ENCODE data around the gene TBX4.

The TBX4 gene

GRCh38 chr17:61420052-61420451 lies 32.2 kb upstream of the TBX4 start:
- no peak for ATAC-seq
- TF ChIP-seq ESRRG (CRISPR knock-in tag; IDR thresholded peaks at IDR 0.05) (no peak), ZFP3 (CRISPR knock-in tag; IDR thresholded peaks at IDR 0.05) (no peak), ZNF565 (CRISPR knock-in tag; conservative IDR thresholded peaks at IDR 0.05; ENCODE audit: low read depth) (no peak), CREB5 (CRISPR knock-in tag; IDR thresholded peaks at IDR 0.05; ENCODE audit: low read depth) (no peak), ZNF70 (CRISPR knock-in tag; IDR thresholded peaks at IDR 0.05) (no peak), PATZ1 (CRISPR knock-in tag; IDR thresholded peaks at IDR 0.05; ENCODE audit: borderline replicate concordance) (no peak), ISL1 (CRISPR knock-in tag; IDR thresholded peaks at IDR 0.05) (no peak), CSDC2 (CRISPR knock-in tag; IDR thresholded peaks at IDR 0.05) (no peak), ZC3H10 (CRISPR knock-in tag; IDR thresholded peaks at IDR 0.05) (no peak), OSR1 (CRISPR knock-in tag; IDR thresholded peaks at IDR 0.05) (no peak), RARB (CRISPR knock-in tag; IDR thresholded peaks at IDR 0.05) (no peak), TOX (CRISPR knock-in tag; IDR thresholded peaks at IDR 0.05; ENCODE audit: borderline replicate concordance) (no peak), TCF4 (CRISPR knock-in tag; IDR thresholded peaks at IDR 0.05; ENCODE audit: borderline replicate concordance) (no peak)
- TF ChIP-seq, protein P1, sequence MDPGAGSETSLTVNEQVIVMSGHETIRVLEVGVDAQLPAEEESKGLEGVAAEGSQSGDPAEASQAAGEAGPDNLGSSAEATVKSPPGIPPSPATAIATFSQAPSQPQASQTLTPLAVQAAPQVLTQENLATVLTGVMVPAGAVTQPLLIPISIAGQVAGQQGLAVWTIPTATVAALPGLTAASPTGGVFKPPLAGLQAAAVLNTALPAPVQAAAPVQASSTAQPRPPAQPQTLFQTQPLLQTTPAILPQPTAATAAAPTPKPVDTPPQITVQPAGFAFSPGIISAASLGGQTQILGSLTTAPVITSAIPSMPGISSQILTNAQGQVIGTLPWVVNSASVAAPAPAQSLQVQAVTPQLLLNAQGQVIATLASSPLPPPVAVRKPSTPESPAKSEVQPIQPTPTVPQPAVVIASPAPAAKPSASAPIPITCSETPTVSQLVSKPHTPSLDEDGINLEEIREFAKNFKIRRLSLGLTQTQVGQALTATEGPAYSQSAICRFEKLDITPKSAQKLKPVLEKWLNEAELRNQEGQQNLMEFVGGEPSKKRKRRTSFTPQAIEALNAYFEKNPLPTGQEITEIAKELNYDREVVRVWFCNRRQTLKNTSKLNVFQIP (CRISPR knock-in tag; IDR thresholded peaks at IDR 0.05; ENCODE audit: borderline replicate concordance, low read depth): no peak
- TF ChIP-seq, protein P2, sequence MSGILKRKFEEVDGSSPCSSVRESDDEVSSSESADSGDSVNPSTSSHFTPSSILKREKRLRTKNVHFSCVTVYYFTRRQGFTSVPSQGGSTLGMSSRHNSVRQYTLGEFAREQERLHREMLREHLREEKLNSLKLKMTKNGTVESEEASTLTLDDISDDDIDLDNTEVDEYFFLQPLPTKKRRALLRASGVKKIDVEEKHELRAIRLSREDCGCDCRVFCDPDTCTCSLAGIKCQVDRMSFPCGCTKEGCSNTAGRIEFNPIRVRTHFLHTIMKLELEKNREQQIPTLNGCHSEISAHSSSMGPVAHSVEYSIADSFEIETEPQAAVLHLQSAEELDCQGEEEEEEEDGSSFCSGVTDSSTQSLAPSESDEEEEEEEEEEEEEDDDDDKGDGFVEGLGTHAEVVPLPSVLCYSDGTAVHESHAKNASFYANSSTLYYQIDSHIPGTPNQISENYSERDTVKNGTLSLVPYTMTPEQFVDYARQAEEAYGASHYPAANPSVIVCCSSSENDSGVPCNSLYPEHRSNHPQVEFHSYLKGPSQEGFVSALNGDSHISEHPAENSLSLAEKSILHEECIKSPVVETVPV (CRISPR knock-in tag; IDR thresholded peaks at IDR 0.05): no peak

GRCh38 chr17:61420745-61421398 lies 31.4 kb upstream of the TBX4 start:
- no peak for ATAC-seq
- no peak for TF ChIP-seq BACH2 (CRISPR knock-in tag; IDR thresholded peaks at IDR 0.05; ENCODE audit: borderline replicate concordance)
- TF ChIP-seq ZC3H10 (CRISPR knock-in tag; IDR thresholded peaks at IDR 0.05): no peak
- TF ChIP-seq CREB5 (CRISPR knock-in tag; IDR thresholded peaks at IDR 0.05; ENCODE audit: low read depth): no peak
- TF ChIP-seq, protein P3, sequence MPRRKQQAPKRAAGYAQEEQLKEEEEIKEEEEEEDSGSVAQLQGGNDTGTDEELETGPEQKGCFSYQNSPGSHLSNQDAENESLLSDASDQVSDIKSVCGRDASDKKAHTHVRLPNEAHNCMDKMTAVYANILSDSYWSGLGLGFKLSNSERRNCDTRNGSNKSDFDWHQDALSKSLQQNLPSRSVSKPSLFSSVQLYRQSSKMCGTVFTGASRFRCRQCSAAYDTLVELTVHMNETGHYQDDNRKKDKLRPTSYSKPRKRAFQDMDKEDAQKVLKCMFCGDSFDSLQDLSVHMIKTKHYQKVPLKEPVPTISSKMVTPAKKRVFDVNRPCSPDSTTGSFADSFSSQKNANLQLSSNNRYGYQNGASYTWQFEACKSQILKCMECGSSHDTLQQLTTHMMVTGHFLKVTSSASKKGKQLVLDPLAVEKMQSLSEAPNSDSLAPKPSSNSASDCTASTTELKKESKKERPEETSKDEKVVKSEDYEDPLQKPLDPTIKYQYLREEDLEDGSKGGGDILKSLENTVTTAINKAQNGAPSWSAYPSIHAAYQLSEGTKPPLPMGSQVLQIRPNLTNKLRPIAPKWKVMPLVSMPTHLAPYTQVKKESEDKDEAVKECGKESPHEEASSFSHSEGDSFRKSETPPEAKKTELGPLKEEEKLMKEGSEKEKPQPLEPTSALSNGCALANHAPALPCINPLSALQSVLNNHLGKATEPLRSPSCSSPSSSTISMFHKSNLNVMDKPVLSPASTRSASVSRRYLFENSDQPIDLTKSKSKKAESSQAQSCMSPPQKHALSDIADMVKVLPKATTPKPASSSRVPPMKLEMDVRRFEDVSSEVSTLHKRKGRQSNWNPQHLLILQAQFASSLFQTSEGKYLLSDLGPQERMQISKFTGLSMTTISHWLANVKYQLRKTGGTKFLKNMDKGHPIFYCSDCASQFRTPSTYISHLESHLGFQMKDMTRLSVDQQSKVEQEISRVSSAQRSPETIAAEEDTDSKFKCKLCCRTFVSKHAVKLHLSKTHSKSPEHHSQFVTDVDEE (CRISPR knock-in tag; IDR thresholded peaks at IDR 0.05): no peak
- no peak for TF ChIP-seq ARNTL (CRISPR knock-in tag; IDR thresholded peaks at IDR 0.05; ENCODE audit: borderline replicate concordance, low read depth)
- TF ChIP-seq TCF4 (CRISPR knock-in tag; IDR thresholded peaks at IDR 0.05; ENCODE audit: borderline replicate concordance): no peak
- no peak for TF ChIP-seq ESRRG (CRISPR knock-in tag; IDR thresholded peaks at IDR 0.05)
- no peak for TF ChIP-seq CSDC2 (CRISPR knock-in tag; IDR thresholded peaks at IDR 0.05)
- no peak for TF ChIP-seq PPARA (CRISPR knock-in tag; IDR thresholded peaks at IDR 0.05; ENCODE audit: borderline replicate concordance)
- TF ChIP-seq OSR1 (CRISPR knock-in tag; IDR thresholded peaks at IDR 0.05): no peak
- TF ChIP-seq ZNF8 (CRISPR knock-in tag; IDR thresholded peaks at IDR 0.05): no peak
- no peak for TF ChIP-seq GLIS3 (CRISPR knock-in tag; IDR thresholded peaks at IDR 0.05)
- no peak for TF ChIP-seq ZNF565 (CRISPR knock-in tag; conservative IDR thresholded peaks at IDR 0.05; ENCODE audit: low read depth)
